Panc1 (cell line): ENCODE measurements around the gene LYPD6B. TPM values are rescaled to one million over a fixed set of nuclear protein-coding genes. Genes with fewer than 3 reads are reported as not detected.

Experiments used
- ATAC-seq: fragments of 200-7000 bp; cut with Tn5 transposase; 2 replicates; pipeline ENCODE4 v1.9.1; 2020; ENCODE audit warnings: mild to moderate bottlenecking, moderate library complexity
- Bru-seq: library from RNA; stranded (reverse); fragments of 400-500 nt; gene quantifications from one replicate; lab custom pipeline; 2021; lab: Mats Ljungman, UMichigan
- BruChase-seq, 2 experiments: library from RNA; stranded (reverse); fragments of 400-500 nt; gene quantifications; one replicate each; lab custom pipeline; 2021; lab: Mats Ljungman, UMichigan
- BruUV-seq: library from RNA; stranded (reverse); fragments of 400-500 nt; replicated peaks from 2 replicates; lab custom pipeline; 2021; lab: Mats Ljungman, UMichigan
- CTCF ChIA-PET: fragments of 300-600 bp; sonication (Branson Sonifier 250); formaldehyde crosslinking; loops from one replicate; lab custom pipeline; 2022; ENCODE audit warnings: antibody characterized with exemption; lab: Charles Lee
- POLR2A ChIA-PET: fragments of 300-600 bp; sonication (Branson Sonifier 250); formaldehyde crosslinking; loops from one replicate; lab custom pipeline; 2022; ENCODE audit warnings: antibody characterized with exemption; lab: Charles Lee
- DNase-seq: peaks from one replicate; pipeline ENCODE4 v3.0.0-alpha.2; 2010; ENCODE audit warnings: low read depth, low spot score
- H3K27ac ChIP-seq: 2 replicates; pipeline ENCODE4 v1.5.1; 2011; ENCODE audit warnings: mild to moderate bottlenecking, low read length, inconsistent platforms
- H3K27me3 ChIP-seq: fragments of 200-500 bp; sonication (Bioruptor generic); 2 replicates; pipeline ENCODE4 v1.6.0; 2014; ENCODE audit warnings: low read length, inconsistent platforms; ENCODE audit not compliant: control insufficient read depth, insufficient read depth
- H3K36me3 ChIP-seq: fragments of 200-500 bp; sonication (Bioruptor generic); 2 replicates; pipeline ENCODE4 v1.5.1; 2014; ENCODE audit warnings: inconsistent platforms, mild to moderate bottlenecking, low read length, moderate library complexity; ENCODE audit not compliant: control insufficient read depth, insufficient read depth
- H3K4me1 ChIP-seq: 2 replicates; pipeline ENCODE4 v1.5.1; 2011; ENCODE audit warnings: inconsistent platforms, mild to moderate bottlenecking, low read length, moderate library complexity; ENCODE audit not compliant: control insufficient read depth, insufficient read depth
- H3K4me3 ChIP-seq, 2 experiments: 2 replicates each; pipeline ENCODE4 v1.5.1; 2011 to 2012; ENCODE audit warnings: low read depth in 2 of 2, low read length in 2 of 2, mild to moderate bottlenecking in 2 of 2, inconsistent platforms in 1 of 2, moderate library complexity in 1 of 2
- H3K9me3 ChIP-seq: fragments of 200-500 bp; sonication (Bioruptor generic); 2 replicates; pipeline ENCODE4 v1.5.1; 2014; ENCODE audit warnings: low read depth, mild to moderate bottlenecking, inconsistent platforms, low read length, moderate library complexity; ENCODE audit not compliant: control insufficient read depth, insufficient read depth
- CTCF ChIP-seq: fragments of 450-650 bp; IDR thresholded peaks from 2 replicates; pipeline ENCODE4 v1.5.1; 2017; ENCODE audit warnings: mild to moderate bottlenecking
- POLR2AphosphoS5 ChIP-seq: IDR thresholded peaks from 2 replicates; pipeline ENCODE4 v1.6.1; 2012; ENCODE audit warnings: mild to moderate bottlenecking, low read depth, low read length, moderate library complexity
- REST ChIP-seq, 2 experiments: IDR thresholded peaks; 2 replicates each; pipeline ENCODE4 v1.6.1; 2011 to 2012; ENCODE audit warnings: low read depth in 2 of 2, control low read depth in 1 of 2, low read length in 1 of 2, mild to moderate bottlenecking in 1 of 2, moderate library complexity in 1 of 2; ENCODE audit not compliant: insufficient read depth in 1 of 2
- SIN3A ChIP-seq: IDR thresholded peaks from 2 replicates; pipeline ENCODE4 v1.6.1; 2012; ENCODE audit warnings: low read depth, mild to moderate bottlenecking, low read length, moderate library complexity, borderline replicate concordance; ENCODE audit not compliant: insufficient read depth
- TCF7L2 ChIP-seq: IDR thresholded peaks from 2 replicates; pipeline ENCODE4 v1.6.1; 2011; ENCODE audit warnings: mild to moderate bottlenecking, low read depth, low read length, inconsistent platforms
- in situ Hi-C: cut with HindIII; loops from 2 replicates; pipeline ENCODE4 v1.10.0; 2016; ENCODE audit warnings: low sequenced_read_pairs, low pct_unique_long_range_greater_than_20kb
- intact Hi-C: fragments of 100-400 bp; cut with micrococcal nuclease; formaldehyde crosslinking; loops from one replicate; pipeline ENCODE4 v1.10.0; 2022; ENCODE audit not compliant: unreplicated experiment
- long read RNA-seq: library from polyadenylated mRNA; unstranded; transcript quantifications from one replicate; pipeline ENCODE4 v2.0.0, GENCODE V29; 2021; ENCODE audit not compliant: unreplicated experiment
- polyA plus RNA-seq: library from polyadenylated mRNA; unstranded; fragments of >200 nt; gene quantifications from one replicate; pipeline ENCODE4 v1.2.1, GENCODE V29; 2012; ENCODE audit warnings: missing spikeins; ENCODE audit not compliant: insufficient read length
- total RNA-seq: library from RNA; stranded (reverse); gene quantifications from one replicate; pipeline ENCODE4 v1.2.1, GENCODE V29; 2021; ENCODE audit not compliant: unreplicated experiment

Gene LYPD6B
- total RNA-seq (2.2 TPM), Bru-seq, nascent RNA (percentile 34 among the genes with signal in this experiment), BruChase-seq, experiment 1, labeled RNA remaining after a 2-hour chase (percentile 34 among the genes with signal in this experiment), BruChase-seq, experiment 2, labeled RNA remaining after a 6-hour chase (percentile 33 among the genes with signal in this experiment)
- 2.0 TPM for polyA plus RNA-seq
- long read RNA-seq, partial matches to known transcripts, result 0 of 1 reads
- long read RNA-seq, other reads (novel, unspliced or antisense), result 1 of 1 reads

GRCh38 chr2:149038442-149039212, at the start of gene LYPD6B:
LYPD6B (plus strand) TSS chr2:149038699; CDS start chr2:149130949, 92,250 bp downstream.
- intact Hi-C loops, result no loop called here
- BruUV-seq, result no TSS peak
- Histone ChIP-seq H3K9me3 (no peaks in the 10 kb centered on the region), H3K4me3 (peak within 1 kb of the TSS; percentile 29 to 37; a peak in 3 of 4 replicates), H3K4me1 (no peaks in the 10 kb centered on the region), H3K36me3 (no peaks in the 10 kb centered on the region), H3K27ac (no peak within 1 kb of the TSS), H3K27me3 (peaks cover 17% of the 10 kb centered on the region)
- POLR2A ChIA-PET, result no interaction called here
- CTCF ChIA-PET, result no interaction called here
- ATAC-seq, result peak; percentile 80
- no peak for DNase-seq
- TF ChIP-seq TCF7L2 (no peak), REST (IDR thresholded peaks at IDR 0.05; ENCODE audit: insufficient read depth in 1 of 2, low read depth in 2 of 2, low read length in 1 of 2) (no peak), POLR2AphosphoS5 (no peak), SIN3A (no peak), CTCF (no peak)
- in situ Hi-C loops, result no loop called here

GRCh38 chr2:148989882-148990493, 48.5 kb upstream of the LYPD6B start:
- ChIA-PET POLR2A (no interaction called here), CTCF (interaction anchor here (0.7 kb wide), 1 partner anchor 969 kb away, joined by 11 read pairs; the partner anchor contains the start of genes MBD5 and ORC4)
- no TSS peak for BruUV-seq
- Histone ChIP-seq H3K9me3 (no peaks in the 10 kb centered on the region), H3K4me3 (no peak overlapping the region), H3K4me1 (no peaks in the 10 kb centered on the region), H3K27me3 (no peaks in the 10 kb centered on the region), H3K27ac (no peak overlapping the region), H3K36me3 (no peaks in the 10 kb centered on the region)
- ATAC-seq (peak; percentile 94), DNase-seq (peak; percentile 41)
- in situ Hi-C loops, result no loop called here
- TF ChIP-seq REST (IDR thresholded peaks at IDR 0.05; ENCODE audit: insufficient read depth in 1 of 2, low read depth in 2 of 2, low read length in 1 of 2) (no peak), TCF7L2 (no peak), POLR2AphosphoS5 (no peak), SIN3A (no peak), CTCF (peak; percentile 77)
- intact Hi-C loops, result loop anchor here (1.0 to 2.0 kb wide), 2 partner anchors 349 to 1052 kb away; no protein-coding TSS in a partner anchor
